SK-N-SH (cell line): ENCODE data around the gene ROPN1L. TPM values are rescaled to one million over a fixed set of nuclear protein-coding genes. Genes with fewer than 3 reads are reported as not detected.
A peak's percentile ranks its signal among the peaks of the same experiment; 100 is the strongest.

Experiments
- CTCF ChIA-PET: fragments of 300-600, 350-600 bp; formaldehyde crosslinking; extraction: SDS; loops from one replicate; lab custom pipeline; 2021; lab: Yijun Ruan, JAX
- POLR2A ChIA-PET: fragments of 350-600 bp; sonication (Branson Sonifier 250); formaldehyde crosslinking; extraction: SDS; loops from one replicate; lab custom pipeline; 2020; ENCODE audit warnings: antibody characterized with exemption, inconsistent platforms; lab: Yijun Ruan, JAX
- DNase-seq: peaks from one replicate; pipeline ENCODE4 v3.0.0; 2012
- H2AFZ ChIP-seq: fragments of 200-600 bp; sonication (generic); 2 replicates; pipeline ENCODE4 v1.8.1; 2016; ENCODE audit warnings: antibody characterized with exemption, mild to moderate bottlenecking, low read depth
- H3F3A ChIP-seq: fragments of 200-600 bp; sonication (generic); replicated peaks from 2 replicates; pipeline ENCODE3; 2016; ENCODE audit warnings: antibody characterized with exemption, mild to moderate bottlenecking; ENCODE audit not compliant: insufficient read depth
- H3K27ac ChIP-seq, 2 experiments: fragments of 200-500 bp in 1 of 2; fragments of 200-600 bp in 1 of 2; sonication (Bioruptor generic) in 1 of 2; sonication (generic), shearing (Covaris generic) in 1 of 2; 2 replicates each; pipeline versions ENCODE4 v1.5.1 to v1.6.1; 2014 to 2016; ENCODE audit warnings: low read depth in 2 of 2, inconsistent platforms in 1 of 2, low read length in 1 of 2, mild to moderate bottlenecking in 1 of 2, mixed read lengths in 1 of 2
- H3K27me3 ChIP-seq: fragments of 200-600 bp; sonication (generic), shearing (Covaris generic); 2 replicates; pipeline ENCODE4 v1.6.1; 2016; ENCODE audit warnings: mixed run types; ENCODE audit not compliant: insufficient read depth
- H3K36me3 ChIP-seq, 2 experiments: fragments of 200-500 bp in 1 of 2; fragments of 200-600 bp in 1 of 2; sonication (Bioruptor generic) in 1 of 2; sonication (generic) in 1 of 2; replicated peaks in 1 of 2; 2 replicates each; pipeline versions ENCODE3 to v1.5.1; 2014 to 2016; ENCODE audit warnings: low read length in 1 of 2, mild to moderate bottlenecking in 1 of 2; ENCODE audit not compliant: insufficient read depth in 2 of 2, control insufficient read depth in 1 of 2
- H3K4me1 ChIP-seq, 2 experiments: fragments of 200-500 bp in 1 of 2; fragments of 200-600 bp in 1 of 2; sonication (Bioruptor generic) in 1 of 2; sonication (generic), shearing (Covaris generic) in 1 of 2; 2 replicates each; pipeline versions ENCODE4 v1.5.1 to v1.6.1; 2014 to 2016; ENCODE audit warnings: low read depth in 1 of 2, low read length in 1 of 2, mixed run types in 1 of 2; ENCODE audit not compliant: insufficient read depth in 2 of 2, control insufficient read depth in 1 of 2
- H3K4me2 ChIP-seq: fragments of 200-600 bp; sonication (generic), shearing (Covaris generic); 2 replicates; pipeline ENCODE4 v1.6.1; 2017; ENCODE audit warnings: mixed run types
- H3K4me3 ChIP-seq, 2 experiments: fragments of 200-500 bp in 1 of 2; fragments of 200-600 bp in 1 of 2; sonication (Bioruptor generic) in 1 of 2; sonication (generic), shearing (Covaris generic) in 1 of 2; 2 replicates each; pipeline versions ENCODE4 v1.5.1 to v1.8.1; 2014 to 2016; ENCODE audit warnings: low read depth in 2 of 2, inconsistent platforms in 1 of 2, low read length in 1 of 2, mild to moderate bottlenecking in 1 of 2, mixed read lengths in 1 of 2, moderate library complexity in 1 of 2
- H3K79me2 ChIP-seq: fragments of 200-600 bp; sonication (generic); 2 replicates; pipeline ENCODE4 v1.8.1; 2017; ENCODE audit warnings: mild to moderate bottlenecking; ENCODE audit not compliant: insufficient read depth
- H3K9ac ChIP-seq: fragments of 200-600 bp; sonication (generic); 2 replicates; pipeline ENCODE4 v1.6.1; 2017; ENCODE audit warnings: mixed run types
- H3K9me2 ChIP-seq: fragments of 200-600 bp; sonication (generic); 2 replicates; pipeline ENCODE4 v1.6.1; 2017; ENCODE audit warnings: mixed run types
- H3K9me3 ChIP-seq: fragments of 200-600 bp; sonication (generic); 2 replicates; pipeline ENCODE4 v1.6.1; 2017; ENCODE audit warnings: mixed run types, mild to moderate bottlenecking, moderate library complexity
- H4K20me1 ChIP-seq: fragments of 200-600 bp; sonication (generic); 2 replicates; pipeline ENCODE4 v1.6.1; 2017; ENCODE audit warnings: mild to moderate bottlenecking, mixed run types; ENCODE audit not compliant: insufficient read depth
- ELF1 ChIP-seq: IDR thresholded peaks from 2 replicates; pipeline ENCODE4 v1.4.0; 2012
- EZH2phosphoT487 ChIP-seq: fragments of 200-600 bp; sonication (generic); IDR thresholded peaks from 2 replicates; pipeline ENCODE4 v1.6.1; 2017; ENCODE audit warnings: low read depth, mixed run types, mild to moderate bottlenecking, antibody characterized with exemption, moderate library complexity, borderline replicate concordance
- FOXJ3 ChIP-seq: sonication (generic); formaldehyde crosslinking; IDR thresholded peaks from 2 replicates; pipeline ENCODE4 v1.5.1; 2020; ENCODE audit warnings: mild to moderate bottlenecking, missing genetic modification reagents
- FOXM1 ChIP-seq: IDR thresholded peaks from 2 replicates; pipeline ENCODE4 v1.4.0; 2012; ENCODE audit warnings: low read depth, mild to moderate bottlenecking
- GATA2 ChIP-seq: sonication (generic); formaldehyde crosslinking; IDR thresholded peaks from 2 replicates; pipeline ENCODE4 v1.5.0; 2020; ENCODE audit warnings: mild to moderate bottlenecking, missing genetic modification reagents
- IRF3 ChIP-seq: fragments of 150-350 bp; IDR thresholded peaks from 2 replicates; pipeline ENCODE4 v1.6.1; 2016; ENCODE audit warnings: mild to moderate bottlenecking, low read depth, low read length
- MAX ChIP-seq: IDR thresholded peaks from 2 replicates; pipeline ENCODE4 v1.4.0; 2012; ENCODE audit warnings: low read depth
- MXI1 ChIP-seq: IDR thresholded peaks from 2 replicates; pipeline ENCODE4 v1.6.1; 2012; ENCODE audit warnings: mild to moderate bottlenecking, low read depth, low read length, improper control_type of control experiment
- NRF1 ChIP-seq: IDR thresholded peaks from 2 replicates; pipeline ENCODE4 v1.6.1; 2012; ENCODE audit warnings: low read depth, mild to moderate bottlenecking, low read length
- POLR2AphosphoS5 ChIP-seq: IDR thresholded peaks from 2 replicates; pipeline ENCODE4 v1.6.1; 2012; ENCODE audit warnings: low read depth, low read length
- RAD21 ChIP-seq: IDR thresholded peaks from 2 replicates; pipeline ENCODE4 v1.6.1; 2012; ENCODE audit warnings: mild to moderate bottlenecking, low read length
- RCOR1 ChIP-seq: fragments of 150-350 bp; IDR thresholded peaks from 2 replicates; pipeline ENCODE4 v1.6.1; 2017; ENCODE audit warnings: antibody characterized with exemption, low read length
- REST ChIP-seq: IDR thresholded peaks from 2 replicates; pipeline ENCODE4 v1.6.1; 2012; ENCODE audit warnings: mild to moderate bottlenecking, low read depth, low read length, moderate library complexity
- RFX5 ChIP-seq: IDR thresholded peaks from 2 replicates; pipeline ENCODE4 v1.6.1; 2012; ENCODE audit warnings: mild to moderate bottlenecking, improper control_type of control experiment, low read length
- RXRA ChIP-seq: IDR thresholded peaks from 2 replicates; pipeline ENCODE4 v1.4.0; 2012; ENCODE audit warnings: low read depth, mild to moderate bottlenecking, borderline replicate concordance
- SIN3A ChIP-seq: IDR thresholded peaks from 2 replicates; pipeline ENCODE4 v1.6.1; 2012; ENCODE audit warnings: low read depth, mild to moderate bottlenecking, low read length, moderate library complexity, borderline replicate concordance
- TAF1 ChIP-seq: IDR thresholded peaks from 2 replicates; pipeline ENCODE4 v1.6.1; 2012; ENCODE audit warnings: low read depth, mild to moderate bottlenecking, low read length, moderate library complexity, borderline replicate concordance
- USF1 ChIP-seq: IDR thresholded peaks from 2 replicates; pipeline ENCODE4 v1.4.0; 2012; ENCODE audit warnings: low read depth, borderline replicate concordance
- USF2 ChIP-seq: fragments of 150-350 bp; IDR thresholded peaks from 2 replicates; pipeline ENCODE4 v1.6.1; 2017; ENCODE audit warnings: antibody characterized with exemption, low read length, low read depth, borderline replicate concordance
- ZBTB33 ChIP-seq: IDR thresholded peaks from 2 replicates; pipeline ENCODE4 v1.4.0; 2012; ENCODE audit warnings: low read depth, borderline replicate concordance
- polyA plus RNA-seq, 3 experiments: library from polyadenylated mRNA; depleted of rRNA; stranded (reverse); fragments of >200 nt; gene quantifications; 2 replicates each; pipeline ENCODE4 v1.2.3, GENCODE V29; 2012

The ROPN1L gene
- polyA plus RNA-seq, 1 of the 3 experiments (the other 2 are of a cell fraction) = 0.31 TPM

- TF ChIP-seq USF2 = no peak
- TF ChIP-seq REST = no peak
- TF ChIP-seq NRF1 = no peak
- TF ChIP-seq GATA2 (CRISPR knock-in tag) = peak; percentile 98
- TF ChIP-seq RFX5 = 0 out of 2 replicates have a peak, but pooled peaks have one; percentile 31
- peak; percentile 75 for TF ChIP-seq RCOR1
- TF ChIP-seq MXI1 = peak; percentile 74; the same call in 1 of the 2 replicates
- no peak for TF ChIP-seq RXRA
- TF ChIP-seq POLR2AphosphoS5 = 0 out of 2 replicates have a peak, but pooled peaks have one; percentile 27
- TF ChIP-seq SIN3A = no peak
- TF ChIP-seq RAD21 = 0 out of 2 replicates have a peak, but pooled peaks have one; percentile 10
- TF ChIP-seq USF1 = no peak
- no peak for TF ChIP-seq MAX
- TF ChIP-seq, all 33 proteins: peak for 10
Measured at GRCh38 chr5:10420468-10420867, 21.2 kb upstream of the ROPN1L start (continued).

GRCh38 chr5:10420932-10421331 is 20.7 kb upstream of the ROPN1L start:
- Histone ChIP-seq H3K79me2 (no peaks in the 10 kb centered on the region; the same call in 1 of the 2 replicates), H3K9me2 (no peaks in the 10 kb centered on the region), H3K27me3 (no peaks in the 10 kb centered on the region), H3K4me3 (no peak overlapping the region), H2AFZ (no peak overlapping the region), H3K9ac (no peak overlapping the region), H3K36me3 (peaks cover 78 to 90% of the 10 kb centered on the region in 2 experiments), H3K4me1 (peaks cover 14 to 23% of the 10 kb centered on the region in 2 experiments; a peak in 3 of 4 replicates), H3K27ac (peak overlapping the region; percentile 20 to 89), H3K9me3 (no peaks in the 10 kb centered on the region), H3F3A (no peaks in the 10 kb centered on the region), H3K4me2 (no peak overlapping the region), H4K20me1 (no peaks in the 10 kb centered on the region)
- ChIA-PET CTCF (interaction anchor here (0.8 to 6.0 kb wide), 6 partner anchors 20 to 137 kb away, joined by 3 to 51 read pairs (median 5); partner anchors contain the start of gene MARCHF6), POLR2A (interaction anchor here (1.1 kb wide), 1 partner anchor 67 kb away, joined by 3 read pairs; the partner anchor contains the start of gene MARCHF6)
- DNase-seq = no peak
- no peak for TF ChIP-seq RFX5
- TF ChIP-seq TAF1 = no peak
- TF ChIP-seq ELF1 = no peak
- no peak for TF ChIP-seq EZH2phosphoT487
- TF ChIP-seq NRF1 = no peak
- TF ChIP-seq FOXJ3 (CRISPR knock-in tag) = no peak
- TF ChIP-seq SIN3A = no peak
- no peak for TF ChIP-seq ZBTB33
- TF ChIP-seq FOXM1 = no peak
- TF ChIP-seq RXRA = no peak
- TF ChIP-seq IRF3 = no peak
- TF ChIP-seq GATA2 (CRISPR knock-in tag) = no peak
